ENCODE measurements around the gene WDFY2. TPM values are rescaled to one million over a fixed set of nuclear protein-coding genes. Genes with fewer than 3 reads are reported as not detected.
A peak's percentile ranks its signal among the peaks of the same experiment; 100 is the strongest.

Gene WDFY2
- total RNA-seq, 1 donor: 11.9 TPM

DNA sequence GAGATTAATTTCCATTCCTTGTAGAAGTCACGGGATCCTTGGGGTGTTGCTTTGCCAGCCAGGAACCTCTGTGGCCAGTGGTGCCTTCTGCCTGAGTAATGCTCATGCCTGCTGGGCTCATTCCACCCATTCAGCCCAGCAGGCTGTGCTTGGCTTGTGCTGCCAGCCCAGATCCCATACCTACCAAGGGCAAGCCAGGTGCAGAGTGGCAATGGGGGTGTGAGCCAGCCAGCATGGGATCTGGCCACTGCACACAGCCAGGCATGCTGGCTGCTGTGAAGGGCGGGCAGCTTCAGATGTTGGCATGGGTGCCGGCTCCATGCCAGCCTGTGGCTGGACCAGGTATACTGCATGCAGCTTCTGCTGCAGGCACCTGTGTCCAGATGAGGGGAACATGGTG, 42.5 kb downstream of the WDFY2 start:
- TF ChIP-seq, protein P1, sequence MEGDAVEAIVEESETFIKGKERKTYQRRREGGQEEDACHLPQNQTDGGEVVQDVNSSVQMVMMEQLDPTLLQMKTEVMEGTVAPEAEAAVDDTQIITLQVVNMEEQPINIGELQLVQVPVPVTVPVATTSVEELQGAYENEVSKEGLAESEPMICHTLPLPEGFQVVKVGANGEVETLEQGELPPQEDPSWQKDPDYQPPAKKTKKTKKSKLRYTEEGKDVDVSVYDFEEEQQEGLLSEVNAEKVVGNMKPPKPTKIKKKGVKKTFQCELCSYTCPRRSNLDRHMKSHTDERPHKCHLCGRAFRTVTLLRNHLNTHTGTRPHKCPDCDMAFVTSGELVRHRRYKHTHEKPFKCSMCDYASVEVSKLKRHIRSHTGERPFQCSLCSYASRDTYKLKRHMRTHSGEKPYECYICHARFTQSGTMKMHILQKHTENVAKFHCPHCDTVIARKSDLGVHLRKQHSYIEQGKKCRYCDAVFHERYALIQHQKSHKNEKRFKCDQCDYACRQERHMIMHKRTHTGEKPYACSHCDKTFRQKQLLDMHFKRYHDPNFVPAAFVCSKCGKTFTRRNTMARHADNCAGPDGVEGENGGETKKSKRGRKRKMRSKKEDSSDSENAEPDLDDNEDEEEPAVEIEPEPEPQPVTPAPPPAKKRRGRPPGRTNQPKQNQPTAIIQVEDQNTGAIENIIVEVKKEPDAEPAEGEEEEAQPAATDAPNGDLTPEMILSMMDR (IDR thresholded peaks at IDR 0.05; ENCODE audit: extremely low read depth, low read depth, low read length): no peak
- no peak overlapping the region for H3K4me2 ChIP-seq (ENCODE audit: insufficient read depth, low read length)
- no peak overlapping the region for H3K4me3 ChIP-seq (ENCODE audit: insufficient read depth, low read length)
- H3K27ac ChIP-seq (ENCODE audit: low read depth, low read length): no peak overlapping the region
- H3K4me1 ChIP-seq (ENCODE audit: insufficient read depth, low read length): peaks cover 56% of the 10 kb centered on the region
- peaks cover 83% of the 10 kb centered on the region for H3K79me2 ChIP-seq (ENCODE audit: insufficient read depth, low read length)
- no peaks in the 10 kb centered on the region for H3K9me3 ChIP-seq (ENCODE audit: low read depth, low read length)
- no peaks in the 10 kb centered on the region for H3K27me3 ChIP-seq (ENCODE audit: insufficient read depth, low read length)
- no peak for DNase-seq (ENCODE audit: insufficient read length, low spot score, missing footprints)
- no peak overlapping the region for H2AFZ ChIP-seq (ENCODE audit: low read length)
- H3K36me3 ChIP-seq (ENCODE audit: insufficient read depth, low read length): no peaks in the 10 kb centered on the region
- H4K20me1 ChIP-seq (ENCODE audit: insufficient read depth, low read length): no peaks in the 10 kb centered on the region

DNA sequence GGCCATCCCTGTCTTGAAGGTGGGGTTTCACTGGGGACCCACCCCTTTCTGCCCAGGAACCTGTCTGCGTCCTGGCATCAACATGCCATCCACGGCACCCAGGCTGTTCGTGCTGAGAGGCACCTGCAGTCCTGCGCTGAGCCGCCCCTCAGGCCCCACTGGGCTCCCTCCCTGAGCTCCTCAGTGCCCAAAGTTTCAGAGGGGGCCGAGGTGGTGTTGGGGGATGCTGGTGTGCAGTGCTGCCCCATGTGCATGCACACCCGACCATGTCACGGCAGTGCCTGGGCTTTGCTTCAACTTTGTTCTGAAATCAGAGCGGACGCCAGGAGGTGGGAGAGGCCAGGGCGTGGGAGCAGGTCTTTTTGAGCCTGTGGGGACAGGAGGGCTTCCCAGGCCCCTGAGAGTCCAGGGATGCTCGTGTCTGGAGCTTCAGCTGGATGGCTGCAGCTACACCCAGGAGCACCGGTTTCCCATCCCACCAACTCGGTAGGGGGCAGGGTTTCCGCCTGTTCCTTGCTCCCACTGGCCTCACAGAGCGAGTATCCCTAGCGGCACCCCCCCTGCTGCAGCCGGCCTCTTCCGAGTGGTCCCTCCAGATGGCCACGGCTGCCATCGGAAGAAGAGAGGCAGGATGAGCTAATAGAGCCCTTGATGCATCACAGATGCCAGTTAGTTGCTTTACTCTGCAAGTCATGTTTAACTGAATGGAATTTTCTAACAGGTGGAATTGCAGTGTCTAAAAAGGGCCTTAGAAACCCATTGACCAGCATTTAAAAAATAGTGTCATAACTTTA, 44.0 kb downstream of the WDFY2 start:
- Histone ChIP-seq H3K36me3 (ENCODE audit: insufficient read depth, low read length) (no peaks in the 10 kb centered on the region), H3K27ac (ENCODE audit: low read depth, low read length) (peak overlapping the region; percentile 95), H4K20me1 (ENCODE audit: insufficient read depth, low read length) (no peaks in the 10 kb centered on the region), H3K4me3 (ENCODE audit: insufficient read depth, low read length) (no peak overlapping the region), H3K4me1 (ENCODE audit: insufficient read depth, low read length) (peaks cover 69% of the 10 kb centered on the region), H3K27me3 (ENCODE audit: insufficient read depth, low read length) (no peaks in the 10 kb centered on the region), H3K9me3 (ENCODE audit: low read depth, low read length) (no peaks in the 10 kb centered on the region), H3K4me2 (ENCODE audit: insufficient read depth, low read length) (no peak overlapping the region), H2AFZ (ENCODE audit: low read length) (no peak overlapping the region), H3K79me2 (ENCODE audit: insufficient read depth, low read length) (peaks cover 79% of the 10 kb centered on the region)
- TF ChIP-seq, protein P1 (IDR thresholded peaks at IDR 0.05; ENCODE audit: extremely low read depth, low read depth, low read length): no peak
- no peak for DNase-seq (ENCODE audit: insufficient read length, low spot score, missing footprints)

DNA sequence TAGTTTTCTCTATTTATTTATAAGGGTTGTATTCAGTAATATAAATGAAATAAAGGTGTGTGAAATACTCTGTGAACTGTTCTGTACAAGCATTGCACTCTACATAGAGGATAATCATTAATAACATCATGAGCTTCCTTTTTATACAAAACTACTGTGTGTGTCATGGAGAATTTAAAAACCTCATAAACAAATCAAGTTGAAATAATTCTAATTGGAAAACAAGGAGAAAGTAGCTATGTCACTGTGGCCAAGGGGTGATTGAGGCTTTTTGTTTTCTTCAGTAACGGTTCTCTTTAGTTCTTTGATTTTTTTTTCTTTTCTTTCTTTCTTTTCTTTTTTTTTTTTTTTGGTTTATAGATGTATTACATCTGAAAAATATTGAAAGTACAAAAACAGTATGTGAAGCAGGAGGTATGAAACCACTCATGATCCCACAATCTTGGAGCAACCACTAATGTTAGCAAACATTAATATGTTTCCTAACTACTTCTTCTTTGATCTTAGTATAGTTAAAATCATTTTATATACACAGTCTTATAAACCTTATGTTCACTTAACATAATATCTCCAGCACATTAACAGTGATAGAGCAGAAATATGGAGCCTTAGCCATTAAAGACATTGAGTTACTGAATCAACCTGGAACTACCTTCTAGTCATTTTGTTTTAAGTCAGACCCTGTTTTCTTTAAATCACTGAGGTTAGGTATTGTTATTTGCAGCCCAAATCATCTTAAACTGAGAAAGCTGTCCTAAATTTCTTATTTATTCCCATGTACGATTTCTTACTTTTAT, 45.4 kb downstream of the WDFY2 start:
- no peaks in the 10 kb centered on the region for H3K9me3 ChIP-seq (ENCODE audit: low read depth, low read length)

More for the DNA sequence above, 45.4 kb downstream of the WDFY2 start:
- Histone ChIP-seq H3K27me3 (ENCODE audit: insufficient read depth, low read length) (no peaks in the 10 kb centered on the region), H4K20me1 (ENCODE audit: insufficient read depth, low read length) (no peaks in the 10 kb centered on the region), H3K4me3 (ENCODE audit: insufficient read depth, low read length) (no peak overlapping the region), H3K36me3 (ENCODE audit: insufficient read depth, low read length) (no peaks in the 10 kb centered on the region), H3K27ac (ENCODE audit: low read depth, low read length) (peak overlapping the region; percentile 95), H2AFZ (ENCODE audit: low read length) (no peak overlapping the region), H3K4me1 (ENCODE audit: insufficient read depth, low read length) (peaks cover 77% of the 10 kb centered on the region), H3K4me2 (ENCODE audit: insufficient read depth, low read length) (peak overlapping the region; percentile 54), H3K79me2 (ENCODE audit: insufficient read depth, low read length) (peaks cover 79% of the 10 kb centered on the region)
- TF ChIP-seq, protein P1 (IDR thresholded peaks at IDR 0.05; ENCODE audit: extremely low read depth, low read depth, low read length): no peak
- no peak for DNase-seq (ENCODE audit: insufficient read length, low spot score, missing footprints)
